Keratinocyte (primary cell): ENCODE measurements around the gene CD40. TPM values are rescaled to one million over a fixed set of nuclear protein-coding genes. Genes with fewer than 3 reads are reported as not detected.

ENCODE experiments used
- DNase-seq: peaks from one replicate; pipeline ENCODE4 v3.0.0-alpha.2; 2011; ENCODE audit warnings: low read depth, missing footprints, low spot score
- FAIRE-seq: peaks from 2 replicates; lab custom pipeline; 2011; peaks lifted over from hg19 to GRCh38; lab: Jason Lieb, UNC
- H2AFZ ChIP-seq: 2 replicates; pipeline ENCODE4 v1.6.0; 2012; ENCODE audit warnings: low read length, control low read depth, inconsistent platforms; ENCODE audit not compliant: control insufficient read depth
- H3K27ac ChIP-seq: 2 replicates; pipeline ENCODE4 v1.5.1; 2011; ENCODE audit warnings: low read length; ENCODE audit not compliant: control insufficient read depth, insufficient read depth
- H3K27me3 ChIP-seq: 3 replicates; pipeline ENCODE4 v1.6.0; 2011; ENCODE audit warnings: low read length; ENCODE audit not compliant: control insufficient read depth, insufficient read depth; ENCODE audit errors: extremely low read depth
- H3K36me3 ChIP-seq, 2 experiments: 2 replicates in 1 of 2; 3 replicates in 1 of 2; pipeline ENCODE4 v1.5.1; 2011; ENCODE audit warnings: low read length in 2 of 2, mild to moderate bottlenecking in 1 of 2; ENCODE audit not compliant: control insufficient read depth in 2 of 2, insufficient read depth in 2 of 2; ENCODE audit errors: extremely low read depth in 1 of 2
- H3K4me1 ChIP-seq: 3 replicates; pipeline ENCODE4 v1.5.1; 2011; ENCODE audit warnings: low read length; ENCODE audit not compliant: control insufficient read depth, insufficient read depth; ENCODE audit errors: extremely low read depth
- H3K4me2 ChIP-seq: 3 replicates; pipeline ENCODE4 v1.6.0; 2011; ENCODE audit warnings: low read depth, low read length; ENCODE audit not compliant: control insufficient read depth, insufficient read depth; ENCODE audit errors: extremely low read depth
- H3K4me3 ChIP-seq, 3 experiments: fragments of 200-600 bp in 1 of 3; sonication (generic) in 1 of 3; 2 replicates in 2 of 3; 3 replicates in 1 of 3; pipeline ENCODE4 v1.5.1; 2011 to 2016; ENCODE audit warnings: low read length in 3 of 3, mild to moderate bottlenecking in 3 of 3, control low read depth in 2 of 3, inconsistent platforms in 1 of 3, low read depth in 1 of 3, mixed read lengths in 1 of 3, mixed run types in 1 of 3, moderate library complexity in 1 of 3; ENCODE audit not compliant: control insufficient read depth in 2 of 3, insufficient read depth in 2 of 3; ENCODE audit errors: extremely low read depth in 1 of 3
- H3K79me2 ChIP-seq: 2 replicates; pipeline ENCODE4 v1.6.0; 2012; ENCODE audit warnings: low read length; ENCODE audit not compliant: control insufficient read depth, insufficient read depth
- H3K9ac ChIP-seq: 3 replicates; pipeline ENCODE4 v1.6.0; 2011; ENCODE audit warnings: low read length; ENCODE audit not compliant: control insufficient read depth, insufficient read depth; ENCODE audit errors: extremely low read depth
- H3K9me1 ChIP-seq: 3 replicates; pipeline ENCODE4 v1.6.0; 2011; ENCODE audit warnings: low read length; ENCODE audit not compliant: control insufficient read depth, insufficient read depth; ENCODE audit errors: extremely low read depth
- H3K9me3 ChIP-seq: 2 replicates; pipeline ENCODE4 v1.5.1; 2012; ENCODE audit warnings: low read depth, low read length; ENCODE audit not compliant: control insufficient read depth
- H4K20me1 ChIP-seq: 3 replicates; pipeline ENCODE4 v1.6.0; 2011; ENCODE audit warnings: low read length; ENCODE audit not compliant: control insufficient read depth, insufficient read depth; ENCODE audit errors: extremely low read depth
- EZH2 ChIP-seq: IDR thresholded peaks from one replicate; pipeline ENCODE4 v1.6.1; 2012; ENCODE audit warnings: inconsistent platforms, mild to moderate bottlenecking, low read length, moderate library complexity
- dilution Hi-C: fragments of 300-500 bp; cut with MboI; formaldehyde crosslinking; loops from one replicate; pipeline ENCODE4 v1.7.0; 2020; ENCODE audit warnings: low sequenced_read_pairs; ENCODE audit not compliant: extremely low pct_ligation_motif_present
- polyA plus RNA-seq, 5 experiments: library from polyadenylated mRNA; depleted of rRNA in 3 of 5; stranded (reverse) in 3 of 5; stranded (forward) in 1 of 5; unstranded in 1 of 5; fragments of >200 nt; gene quantifications; 1 replicate in 1 of 5; 2 replicates in 3 of 5; 3 replicates in 1 of 5; pipeline versions ENCODE4 v1.2.1 to v1.2.3, GENCODE V29; 2011 to 2012; ENCODE audit warnings: missing spikeins in 2 of 5, low read depth in 1 of 5, low replicate concordance in 1 of 5
- TF ChIP-seq, protein P1 (sequence below), 3 experiments: IDR thresholded peaks in 1 of 3; conservative IDR thresholded peaks in 1 of 3; optimal IDR thresholded peaks in 1 of 3; 2 replicates in 2 of 3; 3 replicates in 1 of 3; pipeline versions ENCODE3 to v1.5.1; 2011; ENCODE audit warnings: low read length in 3 of 3, mild to moderate bottlenecking in 3 of 3, moderate library complexity in 2 of 3, control low read depth in 1 of 3, inconsistent platforms in 1 of 3; ENCODE audit not compliant: insufficient read depth in 2 of 3; ENCODE audit errors: extremely low read depth in 1 of 3

Gene CD40
- polyA plus RNA-seq, 1 donor (not counting 4 experiments of a cell fraction or from before 2014, with no cell fraction given) = 13.4 TPM

DNA sequence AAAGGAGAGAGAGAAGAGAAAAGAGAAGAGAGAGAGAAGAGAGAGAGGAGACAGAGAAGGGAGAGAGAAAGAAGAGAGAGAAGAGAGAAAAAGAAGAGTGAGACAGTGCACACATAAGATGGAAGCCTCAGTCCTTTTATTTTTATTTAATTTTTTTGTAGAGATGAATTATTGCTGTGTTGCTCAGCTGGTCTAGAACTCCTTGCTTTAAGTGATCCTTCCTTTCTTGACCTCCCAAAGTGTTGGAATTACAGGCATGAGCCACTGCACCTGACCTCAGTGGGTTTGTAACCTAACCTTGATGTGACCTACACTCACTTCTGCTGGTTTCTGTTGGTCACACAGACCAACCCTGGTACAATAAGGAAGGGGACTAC lies 6.3 kb upstream of the CD40 start:
- H3K9ac ChIP-seq = no peak overlapping the region
- no peak for DNase-seq
- H3K9me1 ChIP-seq = no peaks in the 10 kb centered on the region
- dilution Hi-C loops = no loop called here
- no peaks in the 10 kb centered on the region for H3K4me1 ChIP-seq
- peaks cover 12% of the 10 kb centered on the region for H3K27me3 ChIP-seq
- no peak overlapping the region for H3K4me2 ChIP-seq
- H3K9me3 ChIP-seq = no peaks in the 10 kb centered on the region
- H4K20me1 ChIP-seq = no peaks in the 10 kb centered on the region
- TF ChIP-seq EZH2 = no peak
- TF ChIP-seq, protein P1, sequence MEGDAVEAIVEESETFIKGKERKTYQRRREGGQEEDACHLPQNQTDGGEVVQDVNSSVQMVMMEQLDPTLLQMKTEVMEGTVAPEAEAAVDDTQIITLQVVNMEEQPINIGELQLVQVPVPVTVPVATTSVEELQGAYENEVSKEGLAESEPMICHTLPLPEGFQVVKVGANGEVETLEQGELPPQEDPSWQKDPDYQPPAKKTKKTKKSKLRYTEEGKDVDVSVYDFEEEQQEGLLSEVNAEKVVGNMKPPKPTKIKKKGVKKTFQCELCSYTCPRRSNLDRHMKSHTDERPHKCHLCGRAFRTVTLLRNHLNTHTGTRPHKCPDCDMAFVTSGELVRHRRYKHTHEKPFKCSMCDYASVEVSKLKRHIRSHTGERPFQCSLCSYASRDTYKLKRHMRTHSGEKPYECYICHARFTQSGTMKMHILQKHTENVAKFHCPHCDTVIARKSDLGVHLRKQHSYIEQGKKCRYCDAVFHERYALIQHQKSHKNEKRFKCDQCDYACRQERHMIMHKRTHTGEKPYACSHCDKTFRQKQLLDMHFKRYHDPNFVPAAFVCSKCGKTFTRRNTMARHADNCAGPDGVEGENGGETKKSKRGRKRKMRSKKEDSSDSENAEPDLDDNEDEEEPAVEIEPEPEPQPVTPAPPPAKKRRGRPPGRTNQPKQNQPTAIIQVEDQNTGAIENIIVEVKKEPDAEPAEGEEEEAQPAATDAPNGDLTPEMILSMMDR (optimal IDR thresholded peaks at IDR 0.05 in 1 of 3, IDR thresholded peaks at IDR 0.05 in 1 of 3, conservative IDR thresholded peaks at IDR 0.05 in 1 of 3; ENCODE audit: extremely low read depth in 1 of 3, insufficient read depth in 2 of 3, low read length in 3 of 3) = no peak
- H2AFZ ChIP-seq = no peak overlapping the region
- FAIRE-seq = no peak
- no peaks in the 10 kb centered on the region for H3K79me2 ChIP-seq
- H3K36me3 ChIP-seq = no peaks in the 10 kb centered on the region
- no peak overlapping the region for H3K27ac ChIP-seq
- H3K4me3 ChIP-seq = no peak overlapping the region

GRCh38 chr20:46112430-46113112 lies 5.5 kb upstream of the CD40 start:
- no peak overlapping the region for H2AFZ ChIP-seq
- no peaks in the 10 kb centered on the region for H3K36me3 ChIP-seq
- DNase-seq = no peak
- no peak overlapping the region for H3K9ac ChIP-seq
- H3K27me3 ChIP-seq = peaks cover 12% of the 10 kb centered on the region
- no peaks in the 10 kb centered on the region for H3K9me3 ChIP-seq
- H3K9me1 ChIP-seq = no peaks in the 10 kb centered on the region
- TF ChIP-seq, protein P1 (optimal IDR thresholded peaks at IDR 0.05 in 1 of 3, IDR thresholded peaks at IDR 0.05 in 1 of 3, conservative IDR thresholded peaks at IDR 0.05 in 1 of 3; ENCODE audit: extremely low read depth in 1 of 3, insufficient read depth in 2 of 3, low read length in 3 of 3) = no peak
- TF ChIP-seq EZH2 = no peak
- no peak overlapping the region for H3K4me2 ChIP-seq
- no peaks in the 10 kb centered on the region for H4K20me1 ChIP-seq
- no peaks in the 10 kb centered on the region for H3K4me1 ChIP-seq
- H3K4me3 ChIP-seq = no peak overlapping the region
- dilution Hi-C loops = no loop called here
- no peak for FAIRE-seq
- no peak overlapping the region for H3K27ac ChIP-seq
- no peaks in the 10 kb centered on the region for H3K79me2 ChIP-seq
